Hematopoietic multipotent progenitor cell treated with erythropoietin and hydrocortisone succinate and interleukin-3 and kit ligand, for 15 days (in vitro differentiated cells): ENCODE data around the gene MACROH2A1.

Experiments used
- DNase-seq: peaks from one replicate; pipeline ENCODE4 v3.0.0-alpha.2; 2015; ENCODE audit warnings: low spot score

The MACROH2A1 gene

GRCh38 chr5:135398855-135399793 is at the start of gene MACROH2A1:
Gene MACROH2A1, minus strand, starts transcription at chr5:135399231. Its CDS starts 10,138 bp downstream, at chr5:135389093.
- peak; percentile 86 for DNase-seq

GRCh38 chr5:135448071-135448739 is 49.2 kb upstream of the MACROH2A1 start:
- no peak for DNase-seq

DNA sequence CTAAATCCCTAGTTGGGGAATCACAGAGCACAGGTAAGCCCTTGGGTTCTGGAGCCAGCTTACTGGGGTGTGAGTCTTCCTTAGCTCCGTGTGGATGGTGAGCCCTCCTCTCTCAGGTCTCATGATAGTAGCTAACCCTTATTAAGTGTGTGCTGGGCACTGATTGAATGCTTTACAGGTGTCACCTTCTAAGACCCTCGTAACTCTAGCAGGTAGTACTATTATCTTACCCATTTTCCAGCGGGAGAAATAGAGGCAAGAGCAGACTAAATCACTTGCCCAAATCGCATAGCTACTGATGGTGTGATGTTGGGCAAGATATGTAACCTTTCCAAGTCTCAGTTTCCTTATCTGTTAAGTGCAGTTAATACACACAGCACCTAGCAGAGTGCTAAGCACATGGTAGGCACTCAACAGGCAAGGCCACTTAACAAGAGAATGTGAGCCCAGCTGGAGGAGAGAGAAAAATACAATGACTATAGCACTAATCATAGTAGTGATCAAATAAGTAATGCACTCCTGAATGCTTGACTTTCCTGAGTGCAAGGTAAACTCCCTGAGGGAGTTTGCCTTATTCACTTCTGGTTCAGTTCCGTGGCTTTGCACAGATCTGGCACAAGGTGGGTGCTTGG is 48.4 kb upstream of the MACROH2A1 start, which contains the start of gene DCANP1:
Gene DCANP1, minus strand, starts transcription at position 51 of the 632 bp plus-strand sequence. CDS start 240 bp downstream, outside the sequence.
- no peak for DNase-seq

GRCh38 chr5:135446615-135447014 is 47.6 kb upstream of the MACROH2A1 start:
- no peak for DNase-seq

- DNase-seq = no peak
These were observed 47.2 kb upstream of the MACROH2A1 start for GRCh38 chr5:135446206-135446605.

DNA sequence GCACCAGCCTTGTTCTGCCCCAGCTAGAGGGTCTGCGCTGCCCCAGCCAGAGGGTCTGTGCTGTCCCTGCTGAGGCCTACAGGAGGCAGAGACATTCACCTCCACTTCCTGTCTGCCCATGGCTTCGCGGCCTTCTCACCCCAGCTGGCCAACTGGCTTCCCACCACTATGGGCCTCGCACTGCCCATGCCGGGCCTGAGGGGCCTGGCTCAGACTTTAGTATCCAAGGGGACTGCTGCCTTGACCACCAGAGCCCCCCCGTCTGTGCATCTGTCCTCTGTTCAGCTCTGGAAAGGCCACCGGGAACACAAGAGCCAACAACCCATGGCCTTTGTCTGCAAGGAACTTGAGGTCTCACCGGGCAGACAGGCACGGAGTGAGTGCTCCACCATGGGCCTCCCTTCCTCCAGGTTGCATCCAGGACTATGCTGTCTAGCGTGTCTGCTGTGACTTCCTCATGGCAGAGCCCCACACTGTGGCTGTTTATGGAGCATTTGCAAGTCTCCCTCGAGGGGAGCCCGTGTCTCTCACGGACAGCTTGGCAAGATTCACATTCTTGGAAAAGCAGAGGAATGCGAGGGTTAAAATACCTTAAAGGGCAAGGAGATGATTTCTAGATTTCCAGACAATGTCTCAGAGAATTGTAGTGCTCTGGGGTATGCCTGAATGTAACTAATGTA is 46.4 kb upstream of the MACROH2A1 start:
- DNase-seq = no peak

GRCh38 chr5:135444881-135445280 is 45.9 kb upstream of the MACROH2A1 start:
- no peak for DNase-seq

- DNase-seq = no peak
These were observed 45.3 kb upstream of the MACROH2A1 start for GRCh38 chr5:135444360-135444759.

GRCh38 chr5:135443161-135443960 is 44.3 kb upstream of the MACROH2A1 start:
- no peak for DNase-seq

GRCh38 chr5:135442431-135443160 is 43.6 kb upstream of the MACROH2A1 start:
- no peak for DNase-seq

DNA sequence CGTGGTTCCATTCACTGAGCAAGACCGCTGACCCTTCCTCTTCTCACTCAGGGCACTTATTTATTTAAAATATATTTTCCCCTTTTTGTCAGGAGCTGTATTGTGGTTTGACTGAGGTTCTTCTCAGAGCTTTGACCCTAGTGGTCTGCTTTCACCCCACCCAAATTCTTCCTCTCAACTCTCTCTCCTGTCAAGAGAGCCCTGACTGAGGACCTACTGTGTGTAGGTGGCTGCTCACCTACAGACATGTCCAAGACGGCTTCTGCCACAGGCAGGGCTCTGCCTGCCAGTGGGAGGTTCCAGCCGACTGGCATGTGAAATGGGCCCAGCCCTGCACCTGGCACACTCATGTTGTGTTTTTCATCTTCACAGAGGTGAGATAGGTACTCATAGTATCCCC is 42.9 kb upstream of the MACROH2A1 start:
- DNase-seq = no peak

DNA sequence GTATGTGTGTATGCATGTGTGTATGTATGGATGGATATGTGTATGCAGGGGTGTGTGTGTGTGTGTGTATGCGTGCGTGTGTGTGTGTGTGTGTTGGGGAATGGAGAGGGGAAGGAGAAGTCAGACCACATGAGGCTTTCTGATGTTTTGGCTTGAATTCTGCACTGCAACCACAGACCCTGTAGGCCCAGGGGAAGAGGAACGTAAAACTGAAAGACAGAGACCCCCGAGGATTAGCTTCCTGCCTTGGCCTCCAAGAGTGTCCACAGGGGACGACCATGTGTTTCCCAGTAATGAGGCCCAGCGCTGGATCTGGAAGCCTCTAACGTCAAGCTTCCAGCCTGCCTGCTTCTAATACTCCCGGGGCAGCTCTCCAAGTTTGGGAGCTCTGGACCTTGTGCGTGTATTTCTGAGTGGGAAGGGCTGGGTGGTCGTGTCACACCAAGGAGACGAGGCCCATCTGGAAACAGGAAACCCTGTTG is 42.4 kb upstream of the MACROH2A1 start:
- no peak for DNase-seq

DNA sequence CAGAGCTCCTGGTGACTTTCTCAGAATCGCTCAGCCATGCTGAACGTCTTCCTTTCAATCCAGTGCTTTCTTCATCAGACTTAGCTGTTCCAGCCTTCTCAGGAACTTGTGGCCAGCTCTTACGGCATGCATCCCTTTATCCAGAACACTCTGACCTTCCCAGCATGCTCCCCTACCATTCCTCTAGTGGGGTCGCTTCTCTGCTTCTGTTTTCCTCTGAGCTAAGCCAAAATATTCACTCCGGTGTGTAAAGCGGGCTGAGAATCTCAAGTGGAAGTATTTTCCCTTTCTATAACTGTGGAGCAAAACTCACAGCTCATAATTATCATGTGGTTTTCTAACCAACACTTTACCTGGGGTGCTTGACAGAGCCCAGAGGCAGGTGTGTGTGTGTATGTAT is 41.9 kb upstream of the MACROH2A1 start:
- no peak for DNase-seq

DNA sequence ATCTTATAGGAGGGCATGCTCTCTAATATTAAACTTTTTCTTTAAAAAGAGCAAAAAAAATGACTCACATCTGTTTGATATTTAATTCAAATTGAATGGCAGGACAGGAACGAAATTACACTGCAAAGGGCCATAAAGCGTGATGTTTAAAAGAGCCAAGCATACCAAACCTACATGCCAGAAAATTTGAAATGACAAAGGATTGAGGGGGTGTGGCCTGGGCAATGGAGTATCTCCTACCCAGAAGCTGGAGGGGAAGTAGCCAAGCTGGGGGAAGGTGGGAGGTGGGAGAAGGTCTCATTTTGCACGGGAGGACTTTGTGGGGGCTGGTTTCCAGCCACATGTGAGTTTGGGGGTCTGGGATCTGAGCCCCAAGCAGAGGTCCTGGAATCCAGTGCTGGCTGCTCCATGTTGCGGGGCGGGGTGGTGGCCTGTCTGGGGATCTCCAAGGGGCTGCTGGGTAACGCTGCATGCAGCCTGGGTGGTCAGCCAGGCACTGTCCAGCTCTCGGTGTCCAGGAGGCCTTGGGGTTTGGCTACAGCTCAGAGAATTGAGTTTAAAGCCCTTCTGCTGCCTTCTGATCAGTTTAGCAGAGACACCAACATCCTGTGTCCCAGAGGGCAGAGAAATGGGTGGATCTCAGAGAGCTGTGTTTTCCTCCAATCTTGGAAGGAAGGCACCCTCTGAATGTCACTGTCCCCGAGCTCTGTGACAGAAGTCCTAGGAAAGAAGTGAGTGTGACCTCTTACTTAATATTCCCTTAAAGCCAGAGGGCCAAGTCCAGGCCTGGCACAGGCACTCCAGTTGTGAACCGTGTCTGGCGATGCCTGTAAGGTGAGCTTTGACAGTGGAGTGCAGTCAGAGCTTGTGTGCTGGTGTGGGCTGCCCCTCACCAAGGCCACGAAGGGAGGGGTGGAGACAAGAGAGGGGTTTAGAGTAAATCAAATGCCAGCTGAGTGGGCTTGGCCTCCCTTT is 40.5 kb upstream of the MACROH2A1 start:
- DNase-seq = no peak

GRCh38 chr5:135438636-135439221 is 39.7 kb upstream of the MACROH2A1 start:
- no peak for DNase-seq

DNA sequence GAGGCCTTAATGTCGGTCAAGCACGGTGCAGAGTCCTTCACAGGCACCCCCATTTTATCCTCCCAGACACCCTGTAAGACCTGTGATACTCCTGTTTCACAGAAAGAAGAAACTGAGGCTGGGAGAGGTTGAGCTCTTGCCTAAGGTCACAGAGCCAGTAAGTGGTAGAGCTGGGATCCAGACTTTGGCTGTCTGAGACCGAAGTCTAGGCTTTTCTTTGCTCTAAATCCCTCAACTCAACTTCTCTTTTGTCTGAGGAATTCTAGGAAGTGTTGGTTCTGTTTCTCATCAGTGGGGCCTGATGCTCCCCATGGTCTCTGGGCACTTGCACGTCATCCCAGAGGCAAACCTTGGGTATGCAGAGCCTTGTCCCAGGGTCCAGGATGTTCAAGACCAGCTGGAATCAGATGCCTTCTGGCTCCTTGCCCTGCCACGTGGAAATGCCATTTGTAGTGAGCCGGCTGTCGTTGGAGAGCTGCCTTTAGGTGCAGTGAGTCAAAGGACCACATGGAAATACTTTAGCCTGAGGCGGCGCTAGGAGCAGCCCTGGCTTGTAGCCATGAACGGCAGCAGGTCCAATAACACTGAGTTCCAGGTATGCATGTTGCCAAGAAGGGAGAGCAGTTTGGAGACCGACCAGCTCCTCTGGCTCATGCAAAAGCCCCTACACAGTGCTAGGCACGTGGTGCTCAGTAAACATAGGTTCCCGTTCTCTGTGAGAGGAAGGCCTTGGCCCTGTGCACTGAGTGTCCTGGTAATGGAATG is 38.9 kb upstream of the MACROH2A1 start:
- DNase-seq = no peak

DNA sequence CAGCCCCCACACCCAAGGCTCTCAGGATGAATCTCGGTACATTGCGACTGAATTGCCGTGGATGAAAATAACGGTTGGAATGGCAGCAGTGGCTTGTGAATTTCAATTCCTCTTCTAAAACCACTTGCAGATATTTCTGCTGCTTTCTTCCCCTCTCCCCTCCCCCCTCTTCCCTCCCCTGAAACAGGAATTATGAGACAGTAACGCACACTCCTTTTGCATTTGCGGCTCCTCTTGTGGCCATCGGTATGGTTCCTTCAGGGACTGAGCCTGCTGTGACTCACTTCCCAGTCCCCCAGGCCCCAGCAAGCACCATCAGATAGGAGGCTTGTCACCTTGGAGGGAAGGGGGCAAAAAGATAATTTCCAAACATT is 38.4 kb upstream of the MACROH2A1 start:
- no peak for DNase-seq

DNA sequence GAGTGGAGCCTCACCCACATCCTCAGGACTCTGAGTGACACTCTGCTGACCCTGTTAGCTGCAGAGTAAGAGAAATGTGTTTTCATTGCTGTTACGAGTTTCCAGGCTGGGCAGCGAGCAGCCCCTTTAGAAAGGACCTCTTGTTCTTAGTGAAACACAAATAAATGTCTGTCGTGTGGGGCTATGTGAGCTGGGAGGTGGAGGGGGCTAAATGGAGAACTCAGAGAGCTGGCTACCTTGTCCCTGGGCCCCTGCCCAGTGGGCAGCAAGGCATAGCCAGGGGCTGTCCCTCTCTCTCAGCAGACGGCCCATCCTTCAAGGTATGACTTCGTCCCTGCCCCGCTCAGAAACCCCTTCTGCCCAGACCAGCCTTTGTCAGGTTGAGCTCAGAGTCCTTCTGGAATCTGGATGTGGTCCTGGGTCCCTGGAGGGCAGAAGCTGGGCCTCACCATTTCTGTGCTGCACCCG is 38.0 kb upstream of the MACROH2A1 start:
- DNase-seq = no peak
